ENCODE results near the gene NIPBL.
A peak's percentile ranks its signal among the peaks of the same experiment; 100 is the strongest.
"Not testable (repeated sequence)": the region's sequence is repeated elsewhere in the genome, so short reads cannot be mapped to it uniquely, and the experiment has no call there.

Gene NIPBL

DNA sequence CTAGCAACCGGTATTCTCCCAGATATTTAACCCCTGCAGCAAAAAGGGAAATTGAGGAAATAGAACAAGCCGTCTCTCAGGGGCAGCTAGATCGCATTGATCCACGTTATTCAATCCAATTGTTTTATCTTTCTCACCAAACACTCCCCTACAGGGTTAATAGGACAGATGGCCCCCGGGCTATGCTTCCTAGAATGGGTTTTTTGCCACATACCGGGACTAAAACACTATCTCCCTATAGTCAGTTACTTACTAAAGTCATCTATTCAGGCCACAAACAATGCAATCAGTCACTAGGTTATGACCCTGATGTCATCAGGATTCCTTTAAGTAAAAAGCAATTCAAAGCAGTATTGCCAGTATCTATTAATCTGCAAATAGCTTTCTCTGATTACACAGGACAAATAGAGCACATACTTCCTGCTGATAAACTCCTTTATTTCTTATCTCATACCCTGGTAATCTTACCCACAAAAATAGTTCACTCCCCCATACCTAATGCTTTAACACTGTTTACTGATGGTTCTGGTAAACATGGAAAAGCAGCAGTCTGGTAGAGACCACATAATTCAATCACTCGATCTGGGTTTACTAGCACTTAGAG lies 213.7 kb downstream of the NIPBL start:
- no peak for DNase-seq (ENCODE audit: low read depth in 2 of 2)

DNA sequence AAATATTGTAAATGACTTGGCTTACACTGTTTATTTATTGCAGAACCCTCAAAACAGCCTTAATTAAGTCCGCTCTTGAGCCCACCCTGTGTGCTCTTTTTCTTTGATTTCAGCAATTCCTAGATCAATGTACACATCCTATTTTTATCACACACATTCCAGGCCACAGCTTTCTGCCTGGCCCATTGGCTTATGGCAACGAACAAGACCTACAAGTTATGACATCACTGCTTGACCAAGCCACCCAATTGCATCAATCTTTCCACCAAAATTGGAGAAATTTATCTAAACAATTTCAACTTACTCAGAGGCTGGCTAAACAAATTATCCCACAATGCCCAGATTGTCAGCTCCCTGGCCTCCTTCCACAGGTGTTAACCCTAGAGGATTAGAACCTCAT lies 214.2 kb downstream of the NIPBL start:
- no peak for DNase-seq (ENCODE audit: low read depth in 2 of 2)

DNA sequence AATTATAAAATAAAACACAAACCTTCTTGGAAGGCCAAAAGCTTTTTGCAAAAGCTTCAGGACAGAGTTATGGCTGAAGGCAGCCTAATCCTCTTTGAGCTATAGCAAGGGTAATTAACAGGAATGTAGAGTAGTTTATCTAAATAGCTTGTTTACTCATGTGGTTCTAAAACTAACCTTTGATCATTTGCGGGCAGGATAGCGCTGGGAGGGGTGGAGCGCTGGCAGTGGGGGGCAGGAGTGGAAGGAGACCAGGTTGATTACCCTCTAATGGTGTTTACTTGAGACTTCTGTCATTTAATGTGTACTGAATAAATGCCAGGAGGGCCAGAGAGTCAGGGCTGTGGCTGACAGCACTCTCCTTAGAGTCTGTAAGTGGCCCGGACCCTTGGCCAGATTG lies 217.2 kb downstream of the NIPBL start:
- not testable (repeated sequence) for DNase-seq (ENCODE audit: low read depth in 2 of 2)

DNA sequence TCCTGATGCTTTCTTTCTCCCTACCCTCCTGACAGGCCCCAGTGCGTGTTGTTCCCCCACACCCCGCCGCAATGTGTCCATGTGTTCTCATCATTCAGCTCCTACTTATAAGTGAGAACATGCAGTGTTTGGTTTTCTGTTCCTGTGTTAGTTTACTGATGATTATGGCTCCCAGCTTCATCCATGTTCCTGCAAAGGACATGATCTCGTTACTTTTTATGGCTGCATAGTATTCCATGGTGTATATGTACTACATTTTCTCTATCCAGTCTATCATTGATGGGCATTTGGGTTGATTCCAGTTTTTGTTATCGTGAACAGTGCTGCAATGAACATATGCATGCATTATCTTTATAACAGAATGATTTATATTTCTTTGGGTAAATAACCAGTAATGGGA lies 222.7 kb downstream of the NIPBL start:
- not testable (repeated sequence) for DNase-seq (ENCODE audit: low read depth in 2 of 2)

DNA sequence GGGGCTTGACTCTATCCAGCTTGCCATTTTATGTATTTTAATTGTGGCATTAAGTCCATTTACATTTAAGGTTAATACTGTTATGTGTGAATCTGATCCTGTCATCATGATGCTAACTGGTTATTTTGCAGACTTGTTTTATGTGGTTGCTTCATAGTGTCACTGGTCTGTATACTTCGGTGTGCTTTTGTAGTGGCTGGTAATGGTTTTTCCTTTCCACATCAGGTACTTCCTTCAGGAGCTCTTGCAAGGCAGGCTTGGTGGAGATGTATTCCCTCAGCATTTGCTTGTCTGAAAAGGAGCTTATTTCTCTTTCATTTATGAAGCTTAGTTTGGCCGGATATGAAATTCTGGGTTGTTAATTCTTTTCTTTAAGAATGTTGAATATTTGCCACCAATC lies 226.7 kb downstream of the NIPBL start:
- no peak for DNase-seq (ENCODE audit: low read depth in 2 of 2)

DNA sequence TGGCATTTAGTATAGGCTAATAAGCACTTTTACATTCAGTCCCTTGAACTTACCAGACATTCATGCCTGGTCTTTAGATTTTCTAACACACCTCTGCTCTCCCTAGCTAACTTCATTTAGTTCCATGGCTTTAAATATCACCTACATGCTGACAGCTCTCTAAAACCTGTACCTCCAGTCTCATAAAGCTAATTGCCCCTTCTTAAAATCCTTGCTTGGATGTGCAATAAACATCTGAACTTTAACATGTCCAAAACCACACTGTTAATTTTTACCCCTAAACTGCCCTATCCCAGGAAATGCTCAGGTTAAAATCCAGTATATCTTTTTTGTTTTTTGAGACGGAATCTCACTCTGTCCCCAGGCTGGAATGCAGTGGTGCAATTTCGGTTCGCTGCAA lies 232.8 kb downstream of the NIPBL start:
- DNase-seq (ENCODE audit: low read depth in 2 of 2), result no peak

DNA sequence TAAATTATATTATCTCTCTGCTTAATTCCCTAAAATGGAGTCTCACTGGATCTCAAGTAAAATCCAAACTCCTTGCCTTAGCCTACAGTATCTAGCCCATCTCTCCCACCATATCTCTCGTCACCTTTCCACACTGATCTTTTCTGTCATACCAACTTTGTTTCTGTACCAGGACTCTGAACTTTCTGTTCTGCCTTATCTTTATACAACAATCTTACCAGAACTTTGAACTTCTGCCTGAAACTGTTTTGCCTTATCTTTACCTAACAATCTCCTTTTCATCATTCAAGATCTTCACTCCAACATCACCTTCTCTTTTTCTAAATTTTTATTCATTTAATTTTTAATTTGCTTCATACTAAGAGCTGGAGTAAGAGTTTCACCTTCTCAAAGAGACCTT lies 233.6 kb downstream of the NIPBL start:
- no peak for DNase-seq (ENCODE audit: low read depth in 2 of 2)

DNA sequence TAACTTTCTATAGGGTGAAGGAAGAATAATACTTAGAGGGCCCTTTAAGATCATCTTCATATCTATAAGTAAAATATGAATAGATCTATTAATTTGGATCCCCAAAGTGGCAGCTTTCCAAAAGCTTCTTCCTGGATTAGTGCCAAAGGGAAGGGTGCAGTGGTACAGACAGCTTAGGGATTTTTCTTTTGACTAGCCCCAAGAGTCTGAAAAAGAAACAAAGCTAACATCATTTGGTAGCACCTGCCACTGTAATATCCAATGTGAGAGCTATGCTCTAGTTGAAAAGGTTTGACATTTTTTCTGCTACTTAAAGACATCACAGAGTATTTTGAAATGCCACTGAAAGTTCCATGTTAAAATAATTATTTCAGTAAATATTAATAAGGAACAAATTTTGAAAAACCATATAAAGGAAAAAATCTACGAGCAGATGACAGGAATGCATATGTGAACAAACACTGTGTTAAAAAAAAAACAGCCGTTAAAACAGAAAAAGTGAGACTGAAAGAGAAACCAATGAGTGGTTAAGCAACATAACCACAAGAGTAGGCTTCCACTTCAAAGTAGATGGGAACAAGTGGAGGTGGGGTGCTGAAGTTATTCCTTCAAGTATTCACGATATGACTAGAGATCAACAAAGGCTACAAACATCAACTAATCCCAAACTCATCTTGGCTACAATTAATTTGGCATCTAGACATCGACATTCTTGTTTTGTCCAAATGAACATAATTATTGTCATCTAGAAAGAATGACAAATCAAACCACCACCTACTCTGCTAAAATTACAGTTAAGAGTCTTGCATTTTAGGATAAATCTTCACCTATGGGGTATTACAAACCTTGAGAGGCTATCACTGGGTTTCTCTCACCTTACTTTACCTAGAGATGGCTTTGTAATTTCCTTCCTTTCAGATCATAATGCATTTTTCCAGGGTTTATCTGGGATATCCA lies 235.1 kb downstream of the NIPBL start:
- DNase-seq (ENCODE audit: low read depth in 2 of 2), result peak in 1 of 2 experiments; percentile 3

DNA sequence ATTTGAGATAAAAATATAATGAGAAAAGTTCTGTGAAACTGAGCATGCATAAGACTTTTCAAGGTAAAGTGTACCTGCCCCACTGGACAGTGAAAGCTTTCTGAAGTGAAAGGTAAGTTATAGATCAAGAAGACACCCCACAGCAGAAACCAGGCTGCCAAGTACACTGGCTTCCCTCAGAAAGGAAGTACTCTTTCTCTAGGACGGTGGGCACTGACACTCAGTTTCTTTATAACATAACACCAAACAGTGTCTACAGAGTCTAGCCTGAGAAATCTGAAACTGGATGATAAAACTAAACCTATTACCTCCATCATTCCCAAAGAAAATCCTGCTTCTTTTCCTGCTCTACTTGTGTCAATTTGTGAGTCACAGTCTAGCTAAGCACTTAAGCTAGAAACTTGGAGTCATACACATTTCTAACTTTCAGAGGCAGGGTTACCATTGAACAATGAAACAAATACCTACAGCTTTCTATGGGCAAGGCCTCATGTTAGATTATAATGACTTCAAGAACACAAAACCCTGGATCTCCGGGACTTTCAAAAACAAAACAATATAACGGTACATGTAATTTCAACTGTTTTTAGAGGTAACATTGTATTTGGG lies 235.9 kb downstream of the NIPBL start:
- DNase-seq (ENCODE audit: low read depth in 2 of 2), result no peak
